ENCODE measurements around the gene FYB1.

Gene FYB1

DNA sequence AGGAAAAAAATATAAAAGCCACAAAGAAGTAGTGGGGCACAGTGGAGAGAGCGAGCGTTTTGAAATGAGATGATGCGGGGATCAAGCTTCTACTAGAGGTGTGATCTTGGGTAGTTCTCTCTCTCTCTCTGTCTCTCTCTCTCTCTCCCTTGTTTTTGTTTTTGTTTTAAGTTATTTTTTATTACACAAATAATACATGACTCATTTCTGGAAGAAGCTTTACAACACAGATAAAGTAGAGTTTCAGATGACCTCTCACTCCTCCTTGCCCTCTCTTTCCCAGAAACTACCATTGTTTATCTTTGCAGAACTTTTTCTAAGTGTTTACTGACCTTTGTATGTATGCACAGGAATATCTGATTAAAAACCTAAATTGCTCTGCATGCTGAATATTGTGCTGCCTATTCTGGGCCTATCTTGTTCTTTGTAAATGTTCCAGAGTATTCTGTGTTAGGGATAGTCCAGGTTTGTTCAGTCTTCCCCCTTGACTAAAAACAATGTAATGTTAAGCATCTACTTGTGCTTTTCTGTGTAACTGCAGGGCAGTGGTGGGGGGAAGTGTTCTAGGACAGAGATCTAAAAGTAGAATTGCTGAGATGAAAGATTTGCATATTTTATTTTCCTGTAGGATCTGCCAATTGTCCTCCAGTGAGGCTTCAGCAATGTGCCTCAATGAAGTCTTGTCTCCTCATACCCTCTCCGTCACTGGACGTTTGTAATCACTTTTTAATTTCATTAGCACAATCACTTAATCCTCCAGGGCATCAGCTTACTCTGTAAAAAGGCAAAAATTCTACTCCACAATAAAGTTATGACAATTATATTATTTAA, 52.0 kb downstream of the FYB1 start:
- H3K4me1 Mint-ChIP-seq: peaks cover 7% of the 10 kb centered on the region
- TF ChIP-seq, protein P1, sequence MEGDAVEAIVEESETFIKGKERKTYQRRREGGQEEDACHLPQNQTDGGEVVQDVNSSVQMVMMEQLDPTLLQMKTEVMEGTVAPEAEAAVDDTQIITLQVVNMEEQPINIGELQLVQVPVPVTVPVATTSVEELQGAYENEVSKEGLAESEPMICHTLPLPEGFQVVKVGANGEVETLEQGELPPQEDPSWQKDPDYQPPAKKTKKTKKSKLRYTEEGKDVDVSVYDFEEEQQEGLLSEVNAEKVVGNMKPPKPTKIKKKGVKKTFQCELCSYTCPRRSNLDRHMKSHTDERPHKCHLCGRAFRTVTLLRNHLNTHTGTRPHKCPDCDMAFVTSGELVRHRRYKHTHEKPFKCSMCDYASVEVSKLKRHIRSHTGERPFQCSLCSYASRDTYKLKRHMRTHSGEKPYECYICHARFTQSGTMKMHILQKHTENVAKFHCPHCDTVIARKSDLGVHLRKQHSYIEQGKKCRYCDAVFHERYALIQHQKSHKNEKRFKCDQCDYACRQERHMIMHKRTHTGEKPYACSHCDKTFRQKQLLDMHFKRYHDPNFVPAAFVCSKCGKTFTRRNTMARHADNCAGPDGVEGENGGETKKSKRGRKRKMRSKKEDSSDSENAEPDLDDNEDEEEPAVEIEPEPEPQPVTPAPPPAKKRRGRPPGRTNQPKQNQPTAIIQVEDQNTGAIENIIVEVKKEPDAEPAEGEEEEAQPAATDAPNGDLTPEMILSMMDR (IDR thresholded peaks at IDR 0.05): no peak
- H3K9me3 Mint-ChIP-seq: no peaks in the 10 kb centered on the region
- H3K27me3 Mint-ChIP-seq (ENCODE audit: low read depth, poor library complexity): no peaks in the 10 kb centered on the region
- no peak overlapping the region for H3K4me3 Mint-ChIP-seq
- no peaks in the 10 kb centered on the region for H3K36me3 Mint-ChIP-seq (ENCODE audit: low read depth)
- H3K27ac Mint-ChIP-seq: no peak overlapping the region
- no peak for DNase-seq

DNA sequence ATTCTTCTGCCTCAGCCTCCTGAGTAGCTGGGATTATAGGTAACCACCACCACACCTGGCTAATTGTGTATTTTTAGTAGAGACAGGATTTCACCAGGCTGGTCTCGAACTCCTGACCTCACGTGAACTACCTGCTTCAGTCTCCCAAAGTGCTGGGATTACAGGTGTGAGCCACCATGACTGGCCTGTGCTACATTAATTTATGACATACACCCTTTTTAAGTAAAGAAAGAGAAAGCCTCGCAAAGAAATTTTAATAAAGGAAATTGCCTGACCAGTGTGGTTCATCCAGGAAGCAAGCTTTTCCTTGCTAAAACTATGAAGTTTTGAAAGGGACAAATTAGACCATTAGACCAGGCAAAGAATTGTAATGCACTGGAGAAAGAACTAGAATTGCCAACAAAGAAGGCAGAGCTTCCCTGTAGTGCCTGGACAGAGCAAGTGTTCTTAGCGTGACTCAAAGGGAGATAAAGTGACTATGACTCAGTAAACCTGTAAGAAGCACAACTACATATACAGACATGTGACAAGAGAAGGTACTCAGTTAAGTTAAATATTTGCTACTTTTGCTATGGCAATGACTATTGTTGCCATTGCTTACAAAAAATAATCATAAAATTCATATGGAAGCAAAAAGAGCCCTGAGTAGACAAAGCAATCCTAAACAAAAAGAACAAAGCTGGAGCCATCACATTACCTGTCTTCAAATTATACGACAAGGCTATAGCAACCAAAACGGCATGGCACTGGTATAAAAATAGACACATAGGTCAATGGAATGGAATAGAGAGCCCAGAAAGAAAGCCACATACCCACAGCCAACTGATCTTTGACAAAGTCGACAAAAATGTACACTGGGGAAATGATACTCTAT, 54.6 kb downstream of the FYB1 start:
- Mint-ChIP-seq H3K27me3 (ENCODE audit: low read depth, poor library complexity) (no peaks in the 10 kb centered on the region), H3K4me3 (no peak overlapping the region), H3K9me3 (no peaks in the 10 kb centered on the region), H3K36me3 (ENCODE audit: low read depth) (no peaks in the 10 kb centered on the region), H3K4me1 (peaks cover 7% of the 10 kb centered on the region), H3K27ac (no peak overlapping the region)
- DNase-seq: no peak
- TF ChIP-seq, protein P1 (IDR thresholded peaks at IDR 0.05): no peak

DNA sequence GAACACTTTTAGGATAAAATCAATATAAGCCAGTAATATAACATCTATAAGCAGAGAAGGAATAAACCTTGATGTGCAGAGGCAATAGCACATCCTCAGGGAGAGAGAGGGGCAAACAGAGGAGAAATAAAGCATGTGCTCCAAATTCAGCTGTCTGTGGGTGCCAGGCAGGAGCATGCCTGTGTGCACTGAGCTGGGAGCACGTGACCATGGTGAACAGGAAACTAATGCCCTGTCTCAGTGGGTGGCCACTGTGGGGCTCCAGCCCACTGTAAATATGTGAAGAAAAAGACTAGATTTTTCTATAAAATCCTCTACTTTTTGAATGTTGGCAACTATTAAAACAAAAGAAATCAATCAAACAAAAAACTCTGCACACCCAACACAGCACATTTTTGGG, 55.3 kb downstream of the FYB1 start:
- no peak overlapping the region for H3K4me3 Mint-ChIP-seq
- DNase-seq: no peak
- no peaks in the 10 kb centered on the region for H3K36me3 Mint-ChIP-seq (ENCODE audit: low read depth)
- H3K9me3 Mint-ChIP-seq: no peaks in the 10 kb centered on the region
- no peak overlapping the region for H3K27ac Mint-ChIP-seq
- TF ChIP-seq, protein P1 (IDR thresholded peaks at IDR 0.05): no peak
- peaks cover 7% of the 10 kb centered on the region for H3K4me1 Mint-ChIP-seq
- no peaks in the 10 kb centered on the region for H3K27me3 Mint-ChIP-seq (ENCODE audit: low read depth, poor library complexity)

DNA sequence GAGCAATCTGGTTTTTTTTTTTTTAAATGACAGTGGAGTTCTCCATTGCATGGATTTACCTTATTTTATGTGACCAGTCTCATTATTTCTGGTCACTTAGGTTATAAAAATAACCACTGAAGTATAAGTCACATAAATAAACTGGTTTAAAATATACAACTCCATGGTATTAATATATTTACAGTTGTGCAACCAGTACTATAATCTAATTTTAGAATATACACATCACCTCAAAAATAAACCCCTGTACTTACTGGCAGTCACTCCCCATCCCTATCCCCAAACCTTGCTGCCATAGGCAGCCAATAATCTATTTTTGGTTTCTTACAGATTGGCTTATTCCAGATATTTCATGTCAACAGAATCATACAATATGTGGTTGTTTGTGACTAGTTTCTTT, 57.8 kb downstream of the FYB1 start:
- no peak overlapping the region for H3K4me3 Mint-ChIP-seq
- no peaks in the 10 kb centered on the region for H3K36me3 Mint-ChIP-seq (ENCODE audit: low read depth)
- no peaks in the 10 kb centered on the region for H3K9me3 Mint-ChIP-seq
- no peaks in the 10 kb centered on the region for H3K27me3 Mint-ChIP-seq (ENCODE audit: low read depth, poor library complexity)
- no peaks in the 10 kb centered on the region for H3K4me1 Mint-ChIP-seq
- no peak for DNase-seq
- H3K27ac Mint-ChIP-seq: no peak overlapping the region
- TF ChIP-seq, protein P1 (IDR thresholded peaks at IDR 0.05): no peak

DNA sequence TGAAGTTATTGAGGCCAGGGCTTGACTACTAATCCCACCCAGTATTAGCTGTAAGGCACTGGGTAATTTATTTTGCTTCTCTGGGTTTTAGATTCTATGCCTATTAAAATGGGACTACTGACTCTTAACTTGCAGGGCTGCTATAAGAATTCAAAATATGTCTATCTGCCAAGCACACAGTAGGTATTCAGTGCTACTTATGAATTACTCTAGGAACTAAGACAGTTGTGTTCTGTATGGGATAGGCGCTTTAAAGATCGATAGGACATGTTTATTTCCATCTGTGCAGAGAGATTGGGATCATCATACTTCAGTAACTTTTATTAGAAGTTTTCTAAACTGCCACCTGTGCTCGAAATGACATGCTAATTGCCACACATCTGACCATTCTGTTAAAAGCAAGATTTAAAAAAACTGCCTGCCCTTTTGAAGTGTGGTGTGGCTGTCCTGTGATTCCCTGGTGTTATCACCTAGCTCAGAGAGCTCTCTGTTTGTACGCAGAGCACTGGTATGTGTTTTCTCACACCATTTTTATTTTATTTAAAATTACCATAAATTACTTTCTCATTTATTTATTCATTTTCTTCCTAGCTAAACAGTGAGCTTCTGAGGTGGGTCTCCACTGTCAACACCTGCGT, 58.7 kb downstream of the FYB1 start:
- no peaks in the 10 kb centered on the region for H3K9me3 Mint-ChIP-seq
- no peaks in the 10 kb centered on the region for H3K27me3 Mint-ChIP-seq (ENCODE audit: low read depth, poor library complexity)
- H3K36me3 Mint-ChIP-seq (ENCODE audit: low read depth): no peaks in the 10 kb centered on the region
- no peak for DNase-seq
- H3K27ac Mint-ChIP-seq: no peak overlapping the region
- no peaks in the 10 kb centered on the region for H3K4me1 Mint-ChIP-seq
- H3K4me3 Mint-ChIP-seq: no peak overlapping the region
- TF ChIP-seq, protein P1 (IDR thresholded peaks at IDR 0.05): no peak
